ENCODE results near the gene SLC28A3. TPM values are rescaled to one million over a fixed set of nuclear protein-coding genes. Genes with fewer than 3 reads are reported as not detected.

SLC28A3 gene
- total RNA-seq, 1 experiment from 2014 or later: not detected

- TF ChIP-seq POLR2AphosphoS5 (IDR thresholded peaks at IDR 0.05; ENCODE audit: low read depth, low read length) (no peak), CTCF (IDR thresholded peaks at IDR 0.05) (no peak), TCF7L2 (IDR thresholded peaks at IDR 0.05; ENCODE audit: low read depth, low read length) (no peak), REST (IDR thresholded peaks at IDR 0.05; ENCODE audit: insufficient read depth in 1 of 2, low read depth in 2 of 2, low read length in 1 of 2) (no peak), SIN3A (IDR thresholded peaks at IDR 0.05; ENCODE audit: borderline replicate concordance, insufficient read depth, low read depth, low read length) (no peak)
- no peaks in the 10 kb centered on the region for H3K9me3 ChIP-seq (ENCODE audit: control insufficient read depth, insufficient read depth, low read depth, low read length)
- CTCF ChIA-PET: no interaction called here
- H3K36me3 ChIP-seq (ENCODE audit: control insufficient read depth, insufficient read depth, low read length): no peaks in the 10 kb centered on the region
- BruUV-seq (replicated peaks): no TSS peak
- POLR2A ChIA-PET: no interaction called here
- H3K27ac ChIP-seq (ENCODE audit: low read length): no peak overlapping the region
- no peak overlapping the region for H3K4me3 ChIP-seq (ENCODE audit: low read depth in 2 of 2, low read length in 2 of 2)
- intact Hi-C loops (cut with micrococcal nuclease; ENCODE audit: unreplicated experiment) (no loop called here), in situ Hi-C loops (cut with HindIII; ENCODE audit: low pct_unique_long_range_greater_than_20kb, low sequenced_read_pairs) (no loop called here)
- H3K27me3 ChIP-seq (ENCODE audit: control insufficient read depth, insufficient read depth, low read length): no peaks in the 10 kb centered on the region
- DNase-seq (ENCODE audit: low read depth, low spot score) (no peak), ATAC-seq (no peak)
- H3K4me1 ChIP-seq (ENCODE audit: control insufficient read depth, insufficient read depth, low read length): no peaks in the 10 kb centered on the region
These were observed 39.2 kb upstream of the SLC28A3 start for GRCh38 chr9:84379740-84380139.

- in situ Hi-C loops (cut with HindIII; ENCODE audit: low pct_unique_long_range_greater_than_20kb, low sequenced_read_pairs) (no loop called here), intact Hi-C loops (cut with micrococcal nuclease; ENCODE audit: unreplicated experiment) (no loop called here)
- Histone ChIP-seq H3K27ac (ENCODE audit: low read length) (no peak overlapping the region), H3K36me3 (ENCODE audit: control insufficient read depth, insufficient read depth, low read length) (no peaks in the 10 kb centered on the region), H3K9me3 (ENCODE audit: control insufficient read depth, insufficient read depth, low read depth, low read length) (no peaks in the 10 kb centered on the region), H3K4me3 (ENCODE audit: low read depth in 2 of 2, low read length in 2 of 2) (no peak overlapping the region), H3K27me3 (ENCODE audit: control insufficient read depth, insufficient read depth, low read length) (no peaks in the 10 kb centered on the region), H3K4me1 (ENCODE audit: control insufficient read depth, insufficient read depth, low read length) (no peaks in the 10 kb centered on the region)
- no peak for ATAC-seq
- DNase-seq (ENCODE audit: low read depth, low spot score): no peak
- ChIA-PET CTCF (no interaction called here), POLR2A (no interaction called here)
- no peak for TF ChIP-seq POLR2AphosphoS5 (IDR thresholded peaks at IDR 0.05; ENCODE audit: low read depth, low read length)
- no peak for TF ChIP-seq SIN3A (IDR thresholded peaks at IDR 0.05; ENCODE audit: borderline replicate concordance, insufficient read depth, low read depth, low read length)
- TF ChIP-seq REST (IDR thresholded peaks at IDR 0.05; ENCODE audit: insufficient read depth in 1 of 2, low read depth in 2 of 2, low read length in 1 of 2): no peak
- TF ChIP-seq TCF7L2 (IDR thresholded peaks at IDR 0.05; ENCODE audit: low read depth, low read length): no peak
- no peak for TF ChIP-seq CTCF (IDR thresholded peaks at IDR 0.05)
- BruUV-seq (replicated peaks): no TSS peak
These were observed 35.4 kb upstream of the SLC28A3 start for GRCh38 chr9:84375954-84376353.
